GM12892 (cell line): ENCODE results near the gene TDRD12.

Experiments
- POLR2A ChIP-seq: IDR thresholded peaks from 2 replicates; pipeline ENCODE4 v1.6.1; 2011; ENCODE audit warnings: low read depth, low read length, control low read depth
- POLR2AphosphoS5 ChIP-seq: IDR thresholded peaks from 2 replicates; pipeline ENCODE4 v1.6.1; 2011; ENCODE audit warnings: low read depth, low read length, control low read depth

- TF ChIP-seq POLR2A (no peak), POLR2AphosphoS5 (no peak)
Measured at GRCh38 chr19:32861596-32861995, 142.0 kb downstream of the TDRD12 start.
